NCI-H187 (cell line): ENCODE measurements around the gene UNC93A.

Experiments used
- DNase-seq, 2 experiments: peaks; one replicate each; lab custom pipeline; 2025; lab: John Stamatoyannopoulos, UW

UNC93A gene

GRCh38 chr6:167293088-167293589, 2.0 kb downstream of the UNC93A start:
- no peak for DNase-seq

GRCh38 chr6:167293590-167294091, 2.5 kb downstream of the UNC93A start:
- no peak for DNase-seq

GRCh38 chr6:167294241-167294640, 3.1 kb downstream of the UNC93A start:
- no peak for DNase-seq

GRCh38 chr6:167294651-167295494, 3.8 kb downstream of the UNC93A start:
- DNase-seq: no peak

GRCh38 chr6:167295495-167296292, 4.6 kb downstream of the UNC93A start:
- no peak for DNase-seq

GRCh38 chr6:167296293-167296690, 5.2 kb downstream of the UNC93A start:
- DNase-seq: no peak

- no peak for DNase-seq
These were observed 5.8 kb downstream of the UNC93A start for GRCh38 chr6:167296902-167297301.

GRCh38 chr6:167298127-167298526, 7.0 kb downstream of the UNC93A start:
- DNase-seq: no peak

GRCh38 chr6:167299641-167300308, 8.7 kb downstream of the UNC93A start:
- no peak for DNase-seq

GRCh38 chr6:167300902-167301777, 10.0 kb downstream of the UNC93A start:
- DNase-seq: no peak

GRCh38 chr6:167302074-167302473, 11.0 kb downstream of the UNC93A start:
- DNase-seq: no peak

- no peak for DNase-seq
These were observed 11.7 kb downstream of the UNC93A start for GRCh38 chr6:167302796-167303195.

GRCh38 chr6:167303675-167304625, 12.8 kb downstream of the UNC93A start:
- no peak for DNase-seq

GRCh38 chr6:167304912-167305311, 13.8 kb downstream of the UNC93A start:
- no peak for DNase-seq

GRCh38 chr6:167305796-167306195, 14.7 kb downstream of the UNC93A start:
- DNase-seq: no peak

GRCh38 chr6:167306401-167306998, 15.4 kb downstream of the UNC93A start:
- DNase-seq: no peak

- DNase-seq: no peak
These were observed 16.3 kb downstream of the UNC93A start for GRCh38 chr6:167307342-167307955.

- DNase-seq: no peak
These were observed 17.1 kb downstream of the UNC93A start for GRCh38 chr6:167308207-167308606.
